DOHH2 (cell line): Measurements from ENCODE around the gene IGSF3.

Source experiments
- CTCF ChIP-seq: fragments of 200-600 bp; sonication (generic); IDR thresholded peaks from one replicate; pipeline ENCODE4 v1.5.1; 2014; ENCODE audit warnings: antibody characterized with exemption, mild to moderate bottlenecking, low read depth, low read length; ENCODE audit not compliant: poor library complexity, severe bottlenecking
- EZH2phosphoT487 ChIP-seq: fragments of 200-600 bp; sonication (generic); IDR thresholded peaks from 2 replicates; pipeline ENCODE4 v1.6.1; 2017; ENCODE audit warnings: borderline replicate concordance, mild to moderate bottlenecking, antibody characterized with exemption, low read length, moderate library complexity, mixed read lengths

GRCh38 chr1:116706123-116706522 is 38.6 kb upstream of the IGSF3 start:
- no peak for TF ChIP-seq CTCF
- no peak for TF ChIP-seq EZH2phosphoT487
